Spleen (tissue), 11 donors: ENCODE measurements around the gene PRDX5. TPM values are rescaled to one million over a fixed set of nuclear protein-coding genes. Genes with fewer than 3 reads are reported as not detected.
A peak's percentile ranks its signal among the peaks of the same experiment; 100 is the strongest.

Source experiments
- DNase-seq: peaks from one replicate; pipeline ENCODE4 v3.0.0-alpha.2; 2020
- H3K27ac ChIP-seq, 8 donors: fragments of 200-600 bp; sonication (generic) in 7 of 8; 1 replicate in 4 of 8; 2 replicates in 4 of 8; pipeline versions ENCODE4 v1.5.0 to v1.8.0; 2016 to 2021; ENCODE audit warnings: inconsistent platforms in 4 of 8, mild to moderate bottlenecking in 4 of 8, moderate library complexity in 1 of 8
- H3K27me3 ChIP-seq, 7 donors: fragments of 200-600 bp; sonication (generic) in 6 of 7; replicated peaks in 1 of 7; 1 replicate in 4 of 7; 2 replicates in 3 of 7; pipeline versions ENCODE4 v1.5.0 to v1.8.0; 2016 to 2021; ENCODE audit warnings: inconsistent platforms in 3 of 7, mild to moderate bottlenecking in 1 of 7
- H3K36me3 ChIP-seq, 6 donors: fragments of 200-600 bp; sonication (generic) in 5 of 6; 1 replicate in 4 of 6; 2 replicates in 2 of 6; pipeline versions ENCODE4 v1.5.0 to v1.8.0; 2016 to 2021; ENCODE audit warnings: inconsistent platforms in 2 of 6
- H3K4me1 ChIP-seq, 6 donors: fragments of 200-600 bp; sonication (generic) in 5 of 6; 1 replicate in 3 of 6; 2 replicates in 3 of 6; pipeline versions ENCODE4 v1.5.0 to v1.8.0; 2016 to 2021; ENCODE audit warnings: inconsistent platforms in 3 of 6
- H3K4me3 ChIP-seq, 8 donors: fragments of 200-600 bp; sonication (generic) in 7 of 8; 1 replicate in 4 of 8; 2 replicates in 4 of 8; pipeline versions ENCODE4 v1.5.0 to v1.8.0; 2016 to 2021; ENCODE audit warnings: inconsistent platforms in 4 of 8, mild to moderate bottlenecking in 4 of 8, moderate library complexity in 2 of 8
- H3K9me3 ChIP-seq, 8 donors: fragments of 200-600 bp; sonication (generic) in 7 of 8; 1 replicate in 4 of 8; 2 replicates in 4 of 8; pipeline versions ENCODE4 v1.5.0 to v1.8.0; 2016 to 2021; ENCODE audit warnings: inconsistent platforms in 4 of 8
- POLR2A ChIP-seq, 3 donors: fragments of 450-650 bp; IDR thresholded peaks; one replicate each; pipeline ENCODE4 v1.5.1; 2017; ENCODE audit warnings: antibody characterized with exemption in 3 of 3, mild to moderate bottlenecking in 1 of 3
- POLR2AphosphoS5 ChIP-seq, 3 donors: sonication (generic); formaldehyde crosslinking; IDR thresholded peaks; one replicate each; pipeline ENCODE4 v1.5.1; 2017; ENCODE audit warnings: antibody characterized with exemption in 3 of 3
- WGBS, 5 donors: extraction: QIAGEN DNeasy Blood & Tissue Kit in 3 of 5; methylation state at CpG; one replicate each; pipeline versions ENCODE4 v1.1.5 to v1.1.7; 2013 to 2018; 5-methylcytosine and 5-hydroxymethylcytosine counted together
- intact Hi-C: fragments of 100-400 bp; cut with DNase I; formaldehyde crosslinking; loops from one replicate; pipeline ENCODE4 v1.15.0; 2023; ENCODE audit warnings: low total_unique reads
- polyA plus RNA-seq, 3 donors: library from polyadenylated mRNA; stranded (reverse); fragments of 200-250 nt; gene quantifications; one replicate each; pipeline ENCODE4 v1.2.1, GENCODE V29; 2013
- total RNA-seq, 7 donors: library from RNA; depleted of rRNA in 3 of 7; stranded (reverse); fragments of >200 nt in 3 of 7; fragmentation: NEBNext Ultra II Directional in 4 of 7; extraction: Animal tissue kit (Norgen Biotek cat#: 25700) in 4 of 7; gene quantifications; one replicate each; pipeline versions ENCODE4 v1.1.0 to v1.2.1, GENCODE V29; 2016 to 2021
- TF ChIP-seq, protein P1 (sequence below), 11 experiments: fragments of 200-600 bp in 7 of 11; fragments of 450-650 bp in 4 of 11; sonication (generic) in 4 of 11; IDR thresholded peaks in 8 of 11; conservative IDR thresholded peaks in 3 of 11; 1 replicate in 7 of 11; 2 replicates in 4 of 11; pipeline versions ENCODE4 v1.4.0 to v1.8.0; 2016 to 2021; ENCODE audit warnings: antibody characterized with exemption in 11 of 11, inconsistent platforms in 4 of 11, mild to moderate bottlenecking in 1 of 11
- donor health status: healthy with polysubstance abuse.
- donor health status: DM: no; HTN: no; CAD: no; lungs with moderate emphysema.
- donor health status: DM: no; HTN: no; CAD: no.
- donor health status: Bipolar disorder and iron deficiency.
- donor health status: healthy.
- donor health status: DM: no; HTN: no; CAD: no.
- donor health status: DM: yes; HTN: yes; CAD: no.

PRDX5 gene
- total and polyA plus RNA-seq, 10 donors = 77.0 to 302 (median 133) TPM

DNA sequence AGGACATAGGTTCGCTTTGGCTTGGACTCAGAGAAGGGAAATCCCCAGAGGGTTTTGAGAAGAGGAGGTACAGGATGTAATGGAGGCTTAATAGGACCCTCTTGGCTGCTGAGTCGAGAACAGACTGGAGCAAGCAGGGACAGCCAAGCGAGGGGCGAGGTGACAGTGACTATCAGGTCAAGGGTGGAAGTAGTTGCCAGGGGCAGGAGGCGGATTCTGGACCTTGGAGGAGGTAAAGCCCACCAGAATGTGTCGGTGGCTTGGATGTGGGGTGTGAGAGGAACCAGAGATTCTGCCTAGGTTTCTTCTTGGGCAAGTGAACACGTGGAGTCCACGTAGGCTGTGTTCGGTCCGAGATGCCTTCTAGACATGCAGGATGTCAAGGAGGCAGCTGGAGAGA is 5.0 kb upstream of the PRDX5 start:
- Histone ChIP-seq H3K4me1 (peaks cover 0 to 64% (median 21%) of the 10 kb centered on the region in 6 donors), H3K27me3 (no peaks in the 10 kb centered on the region), H3K9me3 (no peaks in the 10 kb centered on the region), H3K4me3 (no peak overlapping the region), H3K27ac (peak overlapping the region in 3 of 8 donors; percentile 67 to 95 (median 81)), H3K36me3 (peaks cover 0 to 82% (median 26%) of the 10 kb centered on the region in 6 donors)
- 89 to 96% (median 91%) methylated on average over 10 of the region's 10 CpGs for WGBS, 5 donors
- no peak for DNase-seq
- intact Hi-C loops = no loop called here
- TF ChIP-seq POLR2AphosphoS5 (IDR thresholded peaks at IDR 0.05) (no peak), POLR2A (IDR thresholded peaks at IDR 0.05) (no peak)
- TF ChIP-seq, protein P1, sequence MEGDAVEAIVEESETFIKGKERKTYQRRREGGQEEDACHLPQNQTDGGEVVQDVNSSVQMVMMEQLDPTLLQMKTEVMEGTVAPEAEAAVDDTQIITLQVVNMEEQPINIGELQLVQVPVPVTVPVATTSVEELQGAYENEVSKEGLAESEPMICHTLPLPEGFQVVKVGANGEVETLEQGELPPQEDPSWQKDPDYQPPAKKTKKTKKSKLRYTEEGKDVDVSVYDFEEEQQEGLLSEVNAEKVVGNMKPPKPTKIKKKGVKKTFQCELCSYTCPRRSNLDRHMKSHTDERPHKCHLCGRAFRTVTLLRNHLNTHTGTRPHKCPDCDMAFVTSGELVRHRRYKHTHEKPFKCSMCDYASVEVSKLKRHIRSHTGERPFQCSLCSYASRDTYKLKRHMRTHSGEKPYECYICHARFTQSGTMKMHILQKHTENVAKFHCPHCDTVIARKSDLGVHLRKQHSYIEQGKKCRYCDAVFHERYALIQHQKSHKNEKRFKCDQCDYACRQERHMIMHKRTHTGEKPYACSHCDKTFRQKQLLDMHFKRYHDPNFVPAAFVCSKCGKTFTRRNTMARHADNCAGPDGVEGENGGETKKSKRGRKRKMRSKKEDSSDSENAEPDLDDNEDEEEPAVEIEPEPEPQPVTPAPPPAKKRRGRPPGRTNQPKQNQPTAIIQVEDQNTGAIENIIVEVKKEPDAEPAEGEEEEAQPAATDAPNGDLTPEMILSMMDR (IDR thresholded peaks at IDR 0.05 in 8 of 11, conservative IDR thresholded peaks at IDR 0.05 in 3 of 11) = no peak

DNA sequence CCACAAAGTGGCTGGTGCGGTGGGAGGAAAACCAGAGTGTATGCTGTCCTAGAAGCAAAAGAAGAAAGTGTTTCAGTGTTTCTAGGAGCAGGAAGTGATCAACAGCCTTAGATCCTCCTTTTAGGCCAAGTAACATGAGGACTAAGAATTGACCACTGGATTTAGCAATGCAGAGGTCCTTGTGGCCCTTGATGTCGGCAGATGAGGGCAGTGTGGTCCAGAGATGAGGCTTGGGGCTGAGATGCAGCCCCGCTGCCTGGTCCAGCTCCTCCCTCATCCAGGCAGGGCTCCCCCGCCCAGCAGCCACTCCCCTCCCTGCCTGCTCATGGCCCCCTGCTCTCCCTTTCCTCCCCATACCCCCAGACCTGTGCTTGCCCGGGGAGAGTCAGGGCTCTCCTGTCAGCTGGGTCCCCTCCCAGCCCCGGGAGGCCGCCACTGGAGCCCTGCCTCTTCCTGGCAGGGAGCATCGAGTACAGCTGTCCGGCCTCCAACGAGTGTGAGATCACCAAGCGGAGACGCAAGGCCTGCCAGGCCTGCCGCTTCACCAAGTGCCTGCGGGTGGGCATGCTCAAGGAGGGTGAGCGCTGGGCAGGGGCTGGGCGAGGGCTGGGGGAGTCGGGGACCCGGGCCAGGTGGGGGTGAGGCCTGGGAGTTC is 4.3 kb upstream of the PRDX5 start:
- H3K4me1 ChIP-seq = peaks cover 0 to 63% (median 23%) of the 10 kb centered on the region in 6 donors
- intact Hi-C loops = no loop called here
- H3K27ac ChIP-seq = peak overlapping the region in 6 of 8 donors; percentile 38 to 95 (median 66)
- DNase-seq = peak; percentile 82
- no peaks in the 10 kb centered on the region for H3K27me3 ChIP-seq
- WGBS, 5 donors = 61 to 87% (median 75%) methylated on average over 16 to 18 of the region's 18 CpGs
- no peaks in the 10 kb centered on the region for H3K9me3 ChIP-seq
- H3K36me3 ChIP-seq = peaks cover 0 to 75% (median 26%) of the 10 kb centered on the region in 6 donors
- TF ChIP-seq, protein P1 (IDR thresholded peaks at IDR 0.05 in 8 of 11, conservative IDR thresholded peaks at IDR 0.05 in 3 of 11) = no peak
- TF ChIP-seq POLR2AphosphoS5 (IDR thresholded peaks at IDR 0.05) (peak; percentile 49 to 72 (median 60)), POLR2A (IDR thresholded peaks at IDR 0.05) (no peak)
- H3K4me3 ChIP-seq = peak overlapping the region in 2 of 8 donors; percentile 9 to 47

DNA sequence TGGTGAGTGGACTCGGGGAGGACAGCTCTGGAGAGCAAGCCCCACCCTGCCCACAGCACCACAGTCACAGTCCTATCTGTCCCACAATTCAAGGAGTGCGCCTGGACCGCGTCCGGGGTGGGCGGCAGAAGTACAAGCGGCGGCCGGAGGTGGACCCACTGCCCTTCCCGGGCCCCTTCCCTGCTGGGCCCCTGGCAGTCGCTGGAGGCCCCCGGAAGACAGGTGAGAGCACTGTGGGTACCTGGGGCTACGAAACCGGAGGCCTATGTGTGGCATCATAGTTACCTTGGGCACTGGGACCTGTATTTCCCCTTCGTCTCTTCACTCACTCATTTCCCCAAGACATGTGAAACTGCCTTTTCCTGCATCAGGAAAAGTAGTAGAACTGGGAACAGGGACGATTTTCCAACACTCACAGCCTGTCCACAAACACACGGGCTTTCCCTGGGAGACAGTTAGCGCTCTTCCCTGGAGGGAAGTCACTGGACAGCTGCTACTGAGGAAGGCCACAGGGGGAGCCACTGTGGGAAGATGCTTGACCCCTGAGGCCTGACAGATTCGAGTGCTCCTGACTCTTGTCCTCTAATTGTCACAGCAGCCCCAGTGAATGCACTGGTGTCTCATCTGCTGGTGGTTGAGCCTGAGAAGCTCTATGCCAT is 3.6 kb upstream of the PRDX5 start:
- intact Hi-C loops = no loop called here
- Histone ChIP-seq H3K36me3 (peaks cover 0 to 69% (median 26%) of the 10 kb centered on the region in 6 donors), H3K9me3 (no peaks in the 10 kb centered on the region), H3K4me3 (peak overlapping the region in 2 of 8 donors; percentile 9 to 47), H3K27ac (peak overlapping the region in 6 of 8 donors; percentile 38 to 95 (median 66)), H3K27me3 (no peaks in the 10 kb centered on the region), H3K4me1 (peaks cover 4 to 66% (median 30%) of the 10 kb centered on the region in 6 donors)
- peak in 1 of 3 donors; percentile 6 for TF ChIP-seq POLR2AphosphoS5 (IDR thresholded peaks at IDR 0.05)
- no peak for TF ChIP-seq POLR2A (IDR thresholded peaks at IDR 0.05)
- TF ChIP-seq, protein P1 (IDR thresholded peaks at IDR 0.05 in 8 of 11, conservative IDR thresholded peaks at IDR 0.05 in 3 of 11) = no peak
- DNase-seq = no peak
- WGBS, 5 donors = 81 to 90% (median 87%) methylated on average over 15 to 19 of the region's 19 CpGs
